ENCODE results near the gene CHN2.

CHN2 gene

DNA sequence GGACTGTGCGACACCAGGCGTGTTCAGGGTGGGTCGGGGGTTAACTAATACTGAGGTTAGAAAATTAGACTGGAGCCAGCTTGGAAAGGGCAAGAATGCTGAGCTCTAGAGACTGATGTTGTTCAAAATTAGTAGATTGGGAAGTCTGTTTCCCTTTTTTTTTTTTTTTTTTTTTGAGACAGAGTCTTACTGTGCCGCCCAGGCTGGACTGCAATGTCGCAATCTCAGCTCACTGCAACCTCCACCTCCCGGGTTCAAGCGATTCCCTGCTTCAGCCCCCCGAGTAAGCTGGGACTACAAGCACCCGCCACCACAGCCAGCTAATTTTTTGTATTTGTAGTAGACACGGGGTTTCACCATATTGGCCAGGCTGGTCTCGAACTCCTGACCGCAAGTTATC, 45.5 kb upstream of the CHN2 start:
- ATAC-seq: no peak
- TF ChIP-seq SNAI2 (CRISPR knock-in tag; IDR thresholded peaks at IDR 0.05) (no peak), BACH2 (CRISPR knock-in tag; IDR thresholded peaks at IDR 0.05; ENCODE audit: borderline replicate concordance) (no peak), PPARA (CRISPR knock-in tag; IDR thresholded peaks at IDR 0.05; ENCODE audit: borderline replicate concordance) (no peak), ZFP30 (CRISPR knock-in tag; IDR thresholded peaks at IDR 0.05) (no peak), OSR1 (CRISPR knock-in tag; IDR thresholded peaks at IDR 0.05) (no peak), ZNF70 (CRISPR knock-in tag; IDR thresholded peaks at IDR 0.05) (no peak), ISL1 (CRISPR knock-in tag; IDR thresholded peaks at IDR 0.05) (no peak), CSDC2 (CRISPR knock-in tag; IDR thresholded peaks at IDR 0.05) (no peak), TOX (CRISPR knock-in tag; IDR thresholded peaks at IDR 0.05; ENCODE audit: borderline replicate concordance) (no peak), TCF4 (CRISPR knock-in tag; IDR thresholded peaks at IDR 0.05; ENCODE audit: borderline replicate concordance) (no peak), ESRRG (CRISPR knock-in tag; IDR thresholded peaks at IDR 0.05) (no peak), ARNTL (CRISPR knock-in tag; IDR thresholded peaks at IDR 0.05; ENCODE audit: borderline replicate concordance, low read depth) (no peak), GLIS3 (CRISPR knock-in tag; IDR thresholded peaks at IDR 0.05) (no peak)
- TF ChIP-seq, protein P1, sequence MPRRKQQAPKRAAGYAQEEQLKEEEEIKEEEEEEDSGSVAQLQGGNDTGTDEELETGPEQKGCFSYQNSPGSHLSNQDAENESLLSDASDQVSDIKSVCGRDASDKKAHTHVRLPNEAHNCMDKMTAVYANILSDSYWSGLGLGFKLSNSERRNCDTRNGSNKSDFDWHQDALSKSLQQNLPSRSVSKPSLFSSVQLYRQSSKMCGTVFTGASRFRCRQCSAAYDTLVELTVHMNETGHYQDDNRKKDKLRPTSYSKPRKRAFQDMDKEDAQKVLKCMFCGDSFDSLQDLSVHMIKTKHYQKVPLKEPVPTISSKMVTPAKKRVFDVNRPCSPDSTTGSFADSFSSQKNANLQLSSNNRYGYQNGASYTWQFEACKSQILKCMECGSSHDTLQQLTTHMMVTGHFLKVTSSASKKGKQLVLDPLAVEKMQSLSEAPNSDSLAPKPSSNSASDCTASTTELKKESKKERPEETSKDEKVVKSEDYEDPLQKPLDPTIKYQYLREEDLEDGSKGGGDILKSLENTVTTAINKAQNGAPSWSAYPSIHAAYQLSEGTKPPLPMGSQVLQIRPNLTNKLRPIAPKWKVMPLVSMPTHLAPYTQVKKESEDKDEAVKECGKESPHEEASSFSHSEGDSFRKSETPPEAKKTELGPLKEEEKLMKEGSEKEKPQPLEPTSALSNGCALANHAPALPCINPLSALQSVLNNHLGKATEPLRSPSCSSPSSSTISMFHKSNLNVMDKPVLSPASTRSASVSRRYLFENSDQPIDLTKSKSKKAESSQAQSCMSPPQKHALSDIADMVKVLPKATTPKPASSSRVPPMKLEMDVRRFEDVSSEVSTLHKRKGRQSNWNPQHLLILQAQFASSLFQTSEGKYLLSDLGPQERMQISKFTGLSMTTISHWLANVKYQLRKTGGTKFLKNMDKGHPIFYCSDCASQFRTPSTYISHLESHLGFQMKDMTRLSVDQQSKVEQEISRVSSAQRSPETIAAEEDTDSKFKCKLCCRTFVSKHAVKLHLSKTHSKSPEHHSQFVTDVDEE (CRISPR knock-in tag; IDR thresholded peaks at IDR 0.05): no peak
- TF ChIP-seq, protein P2, sequence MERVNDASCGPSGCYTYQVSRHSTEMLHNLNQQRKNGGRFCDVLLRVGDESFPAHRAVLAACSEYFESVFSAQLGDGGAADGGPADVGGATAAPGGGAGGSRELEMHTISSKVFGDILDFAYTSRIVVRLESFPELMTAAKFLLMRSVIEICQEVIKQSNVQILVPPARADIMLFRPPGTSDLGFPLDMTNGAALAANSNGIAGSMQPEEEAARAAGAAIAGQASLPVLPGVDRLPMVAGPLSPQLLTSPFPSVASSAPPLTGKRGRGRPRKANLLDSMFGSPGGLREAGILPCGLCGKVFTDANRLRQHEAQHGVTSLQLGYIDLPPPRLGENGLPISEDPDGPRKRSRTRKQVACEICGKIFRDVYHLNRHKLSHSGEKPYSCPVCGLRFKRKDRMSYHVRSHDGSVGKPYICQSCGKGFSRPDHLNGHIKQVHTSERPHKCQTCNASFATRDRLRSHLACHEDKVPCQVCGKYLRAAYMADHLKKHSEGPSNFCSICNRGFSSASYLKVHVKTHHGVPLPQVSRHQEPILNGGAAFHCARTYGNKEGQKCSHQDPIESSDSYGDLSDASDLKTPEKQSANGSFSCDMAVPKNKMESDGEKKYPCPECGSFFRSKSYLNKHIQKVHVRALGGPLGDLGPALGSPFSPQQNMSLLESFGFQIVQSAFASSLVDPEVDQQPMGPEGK (CRISPR knock-in tag; IDR thresholded peaks at IDR 0.05; ENCODE audit: borderline replicate concordance): no peak

DNA sequence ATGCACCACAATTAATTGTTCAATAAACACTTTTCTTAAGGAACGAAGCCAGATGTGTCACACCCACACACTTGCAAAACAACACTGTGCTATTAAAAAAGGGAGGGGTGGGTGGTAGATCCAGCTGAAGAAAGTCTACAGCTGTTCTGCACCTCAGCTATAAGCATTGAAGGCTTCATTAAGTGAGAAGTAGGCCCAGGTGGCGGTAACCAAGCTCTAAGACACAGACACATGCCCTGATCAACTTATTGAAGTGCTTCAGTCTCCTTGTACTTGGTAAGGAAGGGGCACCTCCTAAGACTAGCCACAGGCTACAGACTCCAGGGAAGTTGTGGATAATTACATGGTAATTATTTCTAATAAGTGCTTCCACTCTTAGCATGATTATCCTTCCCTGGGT, 43.7 kb upstream of the CHN2 start:
- ATAC-seq: no peak
- TF ChIP-seq ZNF8 (CRISPR knock-in tag; IDR thresholded peaks at IDR 0.05) (no peak), RARB (CRISPR knock-in tag; IDR thresholded peaks at IDR 0.05) (no peak), BACH2 (CRISPR knock-in tag; IDR thresholded peaks at IDR 0.05; ENCODE audit: borderline replicate concordance) (no peak), ZC3H10 (CRISPR knock-in tag; IDR thresholded peaks at IDR 0.05) (no peak), TOX (CRISPR knock-in tag; IDR thresholded peaks at IDR 0.05; ENCODE audit: borderline replicate concordance) (no peak), ZNF565 (CRISPR knock-in tag; conservative IDR thresholded peaks at IDR 0.05; ENCODE audit: low read depth) (no peak), PPARA (CRISPR knock-in tag; IDR thresholded peaks at IDR 0.05; ENCODE audit: borderline replicate concordance) (no peak), CSDC2 (CRISPR knock-in tag; IDR thresholded peaks at IDR 0.05) (no peak)
- TF ChIP-seq, protein P3, sequence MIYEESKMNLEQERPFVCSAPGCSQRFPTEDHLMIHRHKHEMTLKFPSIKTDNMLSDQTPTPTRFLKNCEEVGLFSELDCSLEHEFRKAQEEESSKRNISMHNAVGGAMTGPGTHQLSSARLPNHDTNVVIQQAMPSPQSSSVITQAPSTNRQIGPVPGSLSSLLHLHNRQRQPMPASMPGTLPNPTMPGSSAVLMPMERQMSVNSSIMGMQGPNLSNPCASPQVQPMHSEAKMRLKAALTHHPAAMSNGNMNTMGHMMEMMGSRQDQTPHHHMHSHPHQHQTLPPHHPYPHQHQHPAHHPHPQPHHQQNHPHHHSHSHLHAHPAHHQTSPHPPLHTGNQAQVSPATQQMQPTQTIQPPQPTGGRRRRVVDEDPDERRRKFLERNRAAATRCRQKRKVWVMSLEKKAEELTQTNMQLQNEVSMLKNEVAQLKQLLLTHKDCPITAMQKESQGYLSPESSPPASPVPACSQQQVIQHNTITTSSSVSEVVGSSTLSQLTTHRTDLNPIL (CRISPR knock-in tag; IDR thresholded peaks at IDR 0.05; ENCODE audit: low read depth): no peak
- TF ChIP-seq, protein P2 (CRISPR knock-in tag; IDR thresholded peaks at IDR 0.05; ENCODE audit: borderline replicate concordance): no peak
- TF ChIP-seq, protein P4, sequence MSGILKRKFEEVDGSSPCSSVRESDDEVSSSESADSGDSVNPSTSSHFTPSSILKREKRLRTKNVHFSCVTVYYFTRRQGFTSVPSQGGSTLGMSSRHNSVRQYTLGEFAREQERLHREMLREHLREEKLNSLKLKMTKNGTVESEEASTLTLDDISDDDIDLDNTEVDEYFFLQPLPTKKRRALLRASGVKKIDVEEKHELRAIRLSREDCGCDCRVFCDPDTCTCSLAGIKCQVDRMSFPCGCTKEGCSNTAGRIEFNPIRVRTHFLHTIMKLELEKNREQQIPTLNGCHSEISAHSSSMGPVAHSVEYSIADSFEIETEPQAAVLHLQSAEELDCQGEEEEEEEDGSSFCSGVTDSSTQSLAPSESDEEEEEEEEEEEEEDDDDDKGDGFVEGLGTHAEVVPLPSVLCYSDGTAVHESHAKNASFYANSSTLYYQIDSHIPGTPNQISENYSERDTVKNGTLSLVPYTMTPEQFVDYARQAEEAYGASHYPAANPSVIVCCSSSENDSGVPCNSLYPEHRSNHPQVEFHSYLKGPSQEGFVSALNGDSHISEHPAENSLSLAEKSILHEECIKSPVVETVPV (CRISPR knock-in tag; IDR thresholded peaks at IDR 0.05): no peak

DNA sequence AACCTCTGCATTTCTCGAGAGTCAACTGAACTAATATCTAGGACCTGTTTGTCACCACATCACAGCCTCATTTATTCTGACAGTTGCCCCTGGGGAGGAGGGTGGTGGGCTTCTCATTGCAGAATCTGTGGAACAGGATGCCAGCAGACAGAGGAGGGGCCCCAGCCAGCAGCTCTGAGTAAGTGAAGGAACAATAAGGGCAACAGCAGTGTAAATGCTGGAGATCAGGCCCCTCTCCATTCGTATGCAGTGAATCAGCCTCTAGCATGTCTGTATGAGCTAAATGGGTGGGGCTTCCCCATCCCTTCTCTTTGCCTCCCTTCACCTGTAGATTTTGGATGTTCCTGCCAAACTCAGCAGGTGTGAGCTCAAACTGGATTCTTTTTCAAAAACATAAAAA, 40.5 kb upstream of the CHN2 start:
- ATAC-seq: no peak
- TF ChIP-seq SNAI2 (CRISPR knock-in tag; IDR thresholded peaks at IDR 0.05) (no peak), PPARA (CRISPR knock-in tag; IDR thresholded peaks at IDR 0.05; ENCODE audit: borderline replicate concordance) (no peak), ZNF70 (CRISPR knock-in tag; IDR thresholded peaks at IDR 0.05) (no peak), RARB (CRISPR knock-in tag; IDR thresholded peaks at IDR 0.05) (no peak), GLIS3 (CRISPR knock-in tag; IDR thresholded peaks at IDR 0.05) (no peak), ARNTL (CRISPR knock-in tag; IDR thresholded peaks at IDR 0.05; ENCODE audit: borderline replicate concordance, low read depth) (no peak), TOX (CRISPR knock-in tag; IDR thresholded peaks at IDR 0.05; ENCODE audit: borderline replicate concordance) (no peak), ZFP3 (CRISPR knock-in tag; IDR thresholded peaks at IDR 0.05) (no peak), BACH2 (CRISPR knock-in tag; IDR thresholded peaks at IDR 0.05; ENCODE audit: borderline replicate concordance) (no peak), ZNF8 (CRISPR knock-in tag; IDR thresholded peaks at IDR 0.05) (no peak), ZC3H10 (CRISPR knock-in tag; IDR thresholded peaks at IDR 0.05) (no peak), ZNF565 (CRISPR knock-in tag; conservative IDR thresholded peaks at IDR 0.05; ENCODE audit: low read depth) (no peak), ZFP30 (CRISPR knock-in tag; IDR thresholded peaks at IDR 0.05) (no peak)
- TF ChIP-seq, protein P4 (CRISPR knock-in tag; IDR thresholded peaks at IDR 0.05): no peak
- TF ChIP-seq, protein P5, sequence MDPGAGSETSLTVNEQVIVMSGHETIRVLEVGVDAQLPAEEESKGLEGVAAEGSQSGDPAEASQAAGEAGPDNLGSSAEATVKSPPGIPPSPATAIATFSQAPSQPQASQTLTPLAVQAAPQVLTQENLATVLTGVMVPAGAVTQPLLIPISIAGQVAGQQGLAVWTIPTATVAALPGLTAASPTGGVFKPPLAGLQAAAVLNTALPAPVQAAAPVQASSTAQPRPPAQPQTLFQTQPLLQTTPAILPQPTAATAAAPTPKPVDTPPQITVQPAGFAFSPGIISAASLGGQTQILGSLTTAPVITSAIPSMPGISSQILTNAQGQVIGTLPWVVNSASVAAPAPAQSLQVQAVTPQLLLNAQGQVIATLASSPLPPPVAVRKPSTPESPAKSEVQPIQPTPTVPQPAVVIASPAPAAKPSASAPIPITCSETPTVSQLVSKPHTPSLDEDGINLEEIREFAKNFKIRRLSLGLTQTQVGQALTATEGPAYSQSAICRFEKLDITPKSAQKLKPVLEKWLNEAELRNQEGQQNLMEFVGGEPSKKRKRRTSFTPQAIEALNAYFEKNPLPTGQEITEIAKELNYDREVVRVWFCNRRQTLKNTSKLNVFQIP (CRISPR knock-in tag; IDR thresholded peaks at IDR 0.05; ENCODE audit: borderline replicate concordance, low read depth): no peak

Data from SK-N-SH treated with all-trans-retinoic acid at 6 μM for 48 hours (cell line).